Heart right ventricle (tissue), 16 donors: ENCODE results near the gene ADGRA1. TPM values are rescaled to one million over a fixed set of nuclear protein-coding genes. Genes with fewer than 3 reads are reported as not detected.

Experiments
- ATAC-seq, 8 donors: fragments of 200-7000 bp; cut with Tn5 transposase; one replicate each; pipeline ENCODE4 v1.9.1; 2020; ENCODE audit warnings: mild to moderate bottlenecking in 8 of 8, moderate library complexity in 8 of 8, moderate number of reproducible peaks in 1 of 8
- DNase-seq, 2 donors: peaks; one replicate each; pipeline ENCODE4 v3.0.0-alpha.2; 2020
- H3K27ac ChIP-seq, 10 donors: fragments of 200-600 bp; sonication (generic) in 2 of 10; one replicate each; pipeline versions ENCODE4 v1.5.0 to v1.8.0; 2020 to 2022; ENCODE audit warnings: mild to moderate bottlenecking in 3 of 10
- H3K27me3 ChIP-seq, 7 donors: fragments of 200-600 bp; one replicate each; pipeline ENCODE4 v1.8.0; 2021 to 2022; ENCODE audit warnings: mild to moderate bottlenecking in 2 of 7
- H3K36me3 ChIP-seq, 9 donors: fragments of 200-600 bp; sonication (generic) in 1 of 9; one replicate each; pipeline versions ENCODE4 v1.5.0 to v1.8.0; 2020 to 2022; ENCODE audit warnings: mild to moderate bottlenecking in 2 of 9
- H3K4me1 ChIP-seq, 9 donors: fragments of 200-600 bp; sonication (generic) in 1 of 9; one replicate each; pipeline versions ENCODE4 v1.5.0 to v1.8.0; 2020 to 2022; ENCODE audit warnings: mild to moderate bottlenecking in 4 of 9
- H3K4me3 ChIP-seq, 10 donors: fragments of 200-600 bp; sonication (generic) in 2 of 10; one replicate each; pipeline versions ENCODE4 v1.5.0 to v1.8.0; 2020 to 2022; ENCODE audit warnings: mild to moderate bottlenecking in 7 of 10, moderate library complexity in 2 of 10
- H3K9me3 ChIP-seq, 11 donors: fragments of 200-600 bp in 10 of 11; sonication (generic) in 2 of 11; one replicate each; pipeline versions ENCODE4 v1.5.0 to v1.8.0; 2013 to 2022; ENCODE audit warnings: mild to moderate bottlenecking in 2 of 11, control low read depth in 1 of 11, moderate library complexity in 1 of 11
- CTCF ChIP-seq, 9 donors: fragments of 200-600 bp; sonication (generic) in 2 of 9; IDR thresholded peaks; one replicate each; pipeline versions ENCODE4 v1.5.0 to v1.8.0; 2021 to 2022; ENCODE audit warnings: antibody characterized with exemption in 9 of 9, mild to moderate bottlenecking in 5 of 9, moderate library complexity in 1 of 9
- WGBS, 2 donors: extraction: QIAGEN DNeasy Blood & Tissue Kit; methylation state at CpG; one replicate each; pipeline ENCODE4 v1.1.7; 2013; ENCODE audit warnings: inconsistent platforms in 1 of 2; 5-methylcytosine and 5-hydroxymethylcytosine counted together
- intact Hi-C, 10 donors: fragments of 100-400 bp; cut with DNase I; formaldehyde crosslinking; loops; one replicate each; pipeline versions ENCODE4 v1.11.1 to v1.14.2; 2022
- polyA plus RNA-seq, 2 donors: library from polyadenylated mRNA; stranded (reverse); fragments of 200-250 nt; gene quantifications; one replicate each; pipeline ENCODE4 v1.2.3, GENCODE V29; 2013
- total RNA-seq, 10 donors: library from RNA; stranded (reverse); fragmentation: NEBNext Ultra II Directional in 3 of 10; extraction: Animal tissue kit (Norgen Biotek cat#: 25700) in 3 of 10; gene quantifications; one replicate each; pipeline versions ENCODE4 v1.2.1 to v1.2.4, GENCODE V29; 2021 to 2023
- donor health status: Arrhythmogenic right ventricular cardiomyopathy.
- donor health status: ischemic (EF 13 %, LVEDD 7.1; RV severe dilation, severe dysfunction).
- donor health status: healthy with polysubstance abuse.
- donor health status: DM: no; HTN: yes; CAD: no.
- donor health status: DM: no; HTN: no; CAD: no.
- donor health status: ischemic (EF 25% LVEDD 6.9; RV normal size, moderate dysfunction).
- donor health status: ischemic (EF 25% LVEDD 5.7; RV mildly dilated, moderate dysfunction).
- donor health status: healthy.
- donor health status: DM: yes; HTN: yes; CAD: no.
- donor health status: Ischemic cardiomyopathy.
- donor health status: ischemic (EF 35%, LVEDD 5.7; RV mildly dilated, moderate dysfunction).
- donor health status: nonischemic (EF 11% LVEDD 7.7; RV severe dilation, severe dysfunction).
- donor health status: DM: yes; HTN: yes; CAD: no.
- donor health status: PGD.
- donor health status: ischemic (EF 29% LVEDD 5.4; RV normal size, mild dysfunction).
- donor health status: nonischemic (EF 23%, LVEDD 6.1; RV moderate dilation, normal function).

The ADGRA1 gene
- total and polyA plus RNA-seq, 12 donors = under 0.01 to 0.21 (median 0.11) TPM; not detected in 6

- Histone ChIP-seq H3K27ac (no peak overlapping the region), H3K4me1 (no peaks in the 10 kb centered on the region), H3K36me3 (no peaks in the 10 kb centered on the region), H3K27me3 (peaks cover 0 to 81% (median 42%) of the 10 kb centered on the region in 7 donors), H3K4me3 (no peak overlapping the region), H3K9me3 (no peaks in the 10 kb centered on the region)
- TF ChIP-seq CTCF (IDR thresholded peaks at IDR 0.05) = no peak
- DNase-seq (no peak), ATAC-seq (no peak)
- intact Hi-C loops = no loop called here
- WGBS, 2 donors = 78 to 84% methylated on average over 18 of the region's 18 CpGs
These were observed 44.9 kb upstream of the ADGRA1 start for GRCh38 chr10:133042816-133043215.

- Histone ChIP-seq H3K4me3 (no peak overlapping the region), H3K27me3 (peaks cover 0 to 81% (median 42%) of the 10 kb centered on the region in 7 donors), H3K9me3 (no peaks in the 10 kb centered on the region), H3K36me3 (no peaks in the 10 kb centered on the region), H3K27ac (peak overlapping the region in 1 of 10 donors; percentile 68), H3K4me1 (no peaks in the 10 kb centered on the region)
- TF ChIP-seq CTCF (IDR thresholded peaks at IDR 0.05) = no peak
- intact Hi-C loops = no loop called here
- 74 to 76% methylated on average over 18 of the region's 18 CpGs for WGBS, 2 donors
- ATAC-seq (peak in 1 of 8 donors; percentile 34), DNase-seq (no peak)
These were observed 44.0 kb upstream of the ADGRA1 start for GRCh38 chr10:133043541-133044225.

GRCh38 chr10:133044401-133044811, 43.3 kb upstream of the ADGRA1 start:
- H3K4me3 ChIP-seq = peak overlapping the region in 1 of 10 donors; percentile 5
- DNase-seq = peak; percentile 43 to 44
- TF ChIP-seq CTCF (IDR thresholded peaks at IDR 0.05) = no peak
- WGBS, 2 donors = 62 to 66% methylated on average over 19 of the region's 19 CpGs
- intact Hi-C loops = no loop called here
- no peaks in the 10 kb centered on the region for H3K36me3 ChIP-seq
- peak overlapping the region in 2 of 10 donors; percentile 4 to 68 for H3K27ac ChIP-seq
- H3K9me3 ChIP-seq = no peaks in the 10 kb centered on the region
- H3K4me1 ChIP-seq = no peaks in the 10 kb centered on the region
- H3K27me3 ChIP-seq = peaks cover 0 to 81% (median 39%) of the 10 kb centered on the region in 7 donors
- peak in 7 of 8 donors; percentile 51 to 82 (median 75) for ATAC-seq

GRCh38 chr10:133045556-133046389, 42.0 kb upstream of the ADGRA1 start:
- ATAC-seq (no peak), DNase-seq (no peak)
- intact Hi-C loops = no loop called here
- Histone ChIP-seq H3K4me3 (no peak overlapping the region), H3K4me1 (no peaks in the 10 kb centered on the region), H3K27ac (no peak overlapping the region), H3K36me3 (no peaks in the 10 kb centered on the region), H3K27me3 (peaks cover 0 to 81% (median 42%) of the 10 kb centered on the region in 7 donors), H3K9me3 (no peaks in the 10 kb centered on the region)
- 61 to 70% methylated on average over 26 of the region's 26 CpGs for WGBS, 2 donors
- no peak for TF ChIP-seq CTCF (IDR thresholded peaks at IDR 0.05)
